ENCODE measurements around the gene MAF.

Gene MAF

DNA sequence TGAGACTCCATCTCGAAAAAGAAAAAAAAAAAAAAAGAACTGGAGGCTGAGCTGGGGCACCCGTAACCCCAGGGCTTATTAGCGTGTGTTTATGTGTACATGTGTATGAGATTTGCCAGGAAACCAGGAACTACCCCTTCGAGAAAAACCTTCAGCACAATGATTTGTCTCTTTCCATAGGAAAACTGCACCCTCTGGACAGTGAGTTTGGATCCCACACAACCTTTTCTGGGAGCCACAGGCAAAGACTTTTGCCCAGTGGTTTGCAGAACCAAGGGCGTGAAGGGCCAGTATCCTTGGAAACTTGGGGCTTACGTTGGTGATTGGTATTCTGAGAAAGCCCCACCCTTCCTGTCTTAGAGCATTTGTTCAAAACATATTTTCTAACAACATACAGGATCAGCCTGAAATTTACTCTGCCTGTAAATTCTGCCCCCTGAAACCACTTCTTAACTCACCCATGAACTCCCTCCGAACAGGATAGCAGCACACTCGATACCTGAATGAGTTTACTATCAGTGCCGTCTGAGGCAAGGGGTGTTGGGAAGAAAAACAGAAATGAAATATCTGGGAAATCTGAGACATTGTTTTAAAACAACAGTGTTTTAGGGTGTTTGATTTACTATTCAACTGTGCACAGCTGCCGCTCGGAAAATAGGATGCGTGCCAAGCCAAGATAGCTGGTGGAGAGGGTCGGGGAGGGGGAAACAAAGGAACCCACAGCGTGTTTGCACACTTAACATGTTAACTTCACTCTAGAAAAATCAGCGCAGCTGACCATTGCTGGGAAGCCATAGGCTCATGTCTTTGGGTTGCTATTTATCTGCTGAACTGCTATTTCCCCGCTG is 40.2 kb upstream of the MAF start:
- Histone ChIP-seq H3K27ac (no peak overlapping the region), H3K27me3 (replicated peaks) (no peaks in the 10 kb centered on the region)

DNA sequence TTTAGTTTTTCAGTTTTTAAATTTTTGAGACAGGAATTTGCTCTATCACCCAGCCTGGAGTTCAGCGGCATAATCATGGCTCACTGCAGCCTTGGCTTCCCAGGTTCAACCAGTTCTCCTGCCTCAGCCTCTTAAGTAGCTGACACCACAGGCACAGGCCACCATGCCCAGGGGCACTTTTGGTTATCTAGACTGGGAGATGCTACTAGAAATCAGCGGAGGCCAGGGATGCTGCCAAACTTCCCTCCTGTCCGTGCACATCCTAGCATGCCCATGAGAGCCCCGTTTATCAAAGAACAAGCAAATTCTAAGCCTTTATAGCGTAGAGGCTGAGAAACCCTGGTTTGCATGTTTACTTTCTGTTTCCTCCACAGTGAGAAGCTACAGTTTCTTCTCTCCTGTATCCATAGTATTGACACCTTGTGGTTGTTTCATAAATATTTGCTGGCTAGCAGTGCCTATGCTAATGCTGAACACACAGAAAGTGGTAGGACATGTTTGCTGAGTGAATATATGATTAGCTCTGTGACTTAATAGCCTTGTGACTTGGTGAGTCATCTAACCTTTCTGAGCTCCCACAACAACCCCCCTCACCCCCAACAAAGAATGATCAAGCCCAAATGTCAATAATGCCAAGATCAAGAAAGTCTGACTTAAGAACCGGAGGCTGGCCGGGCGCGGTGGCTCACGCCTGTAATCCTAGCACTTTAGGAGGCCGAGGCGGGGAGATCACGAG is 39.2 kb upstream of the MAF start:
- TF ChIP-seq, protein P1, sequence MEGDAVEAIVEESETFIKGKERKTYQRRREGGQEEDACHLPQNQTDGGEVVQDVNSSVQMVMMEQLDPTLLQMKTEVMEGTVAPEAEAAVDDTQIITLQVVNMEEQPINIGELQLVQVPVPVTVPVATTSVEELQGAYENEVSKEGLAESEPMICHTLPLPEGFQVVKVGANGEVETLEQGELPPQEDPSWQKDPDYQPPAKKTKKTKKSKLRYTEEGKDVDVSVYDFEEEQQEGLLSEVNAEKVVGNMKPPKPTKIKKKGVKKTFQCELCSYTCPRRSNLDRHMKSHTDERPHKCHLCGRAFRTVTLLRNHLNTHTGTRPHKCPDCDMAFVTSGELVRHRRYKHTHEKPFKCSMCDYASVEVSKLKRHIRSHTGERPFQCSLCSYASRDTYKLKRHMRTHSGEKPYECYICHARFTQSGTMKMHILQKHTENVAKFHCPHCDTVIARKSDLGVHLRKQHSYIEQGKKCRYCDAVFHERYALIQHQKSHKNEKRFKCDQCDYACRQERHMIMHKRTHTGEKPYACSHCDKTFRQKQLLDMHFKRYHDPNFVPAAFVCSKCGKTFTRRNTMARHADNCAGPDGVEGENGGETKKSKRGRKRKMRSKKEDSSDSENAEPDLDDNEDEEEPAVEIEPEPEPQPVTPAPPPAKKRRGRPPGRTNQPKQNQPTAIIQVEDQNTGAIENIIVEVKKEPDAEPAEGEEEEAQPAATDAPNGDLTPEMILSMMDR (IDR thresholded peaks at IDR 0.05; ENCODE audit: low read depth, low read length, missing control alignments), result no peak
- DNase-seq, result no peak
- Histone ChIP-seq H3K36me3 (replicated peaks) (no peaks in the 10 kb centered on the region), H3K27me3 (replicated peaks) (no peaks in the 10 kb centered on the region), H3K27ac (no peak overlapping the region), H3K4me3 (ENCODE audit: low read depth, low read length) (no peak overlapping the region)
- in situ Hi-C loops (cut with HindIII; ENCODE audit: low pct_ligation_motif_present, low sequenced_read_pairs), result no loop called here

More for the DNA sequence above, 40.2 kb upstream of the MAF start:
- TF ChIP-seq, protein P1 (IDR thresholded peaks at IDR 0.05; ENCODE audit: low read depth, low read length, missing control alignments), result no peak
- H3K36me3 ChIP-seq (replicated peaks), result no peaks in the 10 kb centered on the region
- in situ Hi-C loops (cut with HindIII; ENCODE audit: low pct_ligation_motif_present, low sequenced_read_pairs), result no loop called here
- H3K4me3 ChIP-seq (ENCODE audit: low read depth, low read length), result no peak overlapping the region
- no peak for DNase-seq

DNA sequence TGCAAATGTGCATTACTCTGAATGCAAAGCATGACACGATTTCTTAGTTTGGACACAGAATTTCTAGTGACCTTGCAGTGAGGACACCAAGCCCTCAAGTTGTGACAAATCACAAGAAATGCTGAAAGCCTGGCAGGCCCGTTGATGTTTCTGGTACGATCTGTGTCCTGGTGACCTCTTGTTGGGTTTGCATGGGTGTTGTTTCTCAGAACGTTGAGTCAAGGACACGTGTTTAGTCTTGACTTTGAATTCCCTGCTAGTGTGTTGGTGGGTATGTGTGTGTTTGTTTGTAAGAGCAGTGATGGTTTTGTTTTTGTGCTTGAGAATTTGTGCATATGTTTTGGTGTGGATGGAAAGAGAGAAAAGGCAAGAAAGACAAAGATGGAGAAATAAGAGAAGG is 37.8 kb upstream of the MAF start:
- no peak for DNase-seq
- TF ChIP-seq, protein P1 (IDR thresholded peaks at IDR 0.05; ENCODE audit: low read depth, low read length, missing control alignments), result no peak
- in situ Hi-C loops (cut with HindIII; ENCODE audit: low pct_ligation_motif_present, low sequenced_read_pairs), result no loop called here
- H3K36me3 ChIP-seq (replicated peaks), result no peaks in the 10 kb centered on the region
- no peak overlapping the region for H3K4me3 ChIP-seq (ENCODE audit: low read depth, low read length)
- no peak overlapping the region for H3K27ac ChIP-seq
- H3K27me3 ChIP-seq (replicated peaks), result no peaks in the 10 kb centered on the region

DNA sequence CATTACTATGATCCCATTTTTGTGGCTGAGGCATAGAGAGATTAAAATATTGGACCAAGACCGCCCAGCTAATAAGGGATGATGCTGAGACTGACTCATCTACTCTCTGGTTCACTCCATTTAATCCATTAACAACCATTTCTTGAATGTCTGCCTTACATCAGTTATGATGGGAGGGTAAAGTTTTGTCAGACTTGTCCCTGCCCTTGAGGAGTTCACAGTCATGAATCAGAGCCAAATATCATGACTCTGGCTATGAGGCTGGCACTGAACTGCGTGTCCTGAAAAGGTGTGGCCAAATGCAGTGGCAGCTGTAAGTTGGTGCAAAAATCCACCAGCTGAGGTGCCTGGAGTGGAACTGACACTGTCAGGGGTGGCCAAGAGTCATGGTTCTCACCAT is 35.0 kb upstream of the MAF start:
- in situ Hi-C loops (cut with HindIII; ENCODE audit: low pct_ligation_motif_present, low sequenced_read_pairs), result no loop called here
- H3K4me3 ChIP-seq (ENCODE audit: low read depth, low read length), result no peak overlapping the region
- TF ChIP-seq, protein P1 (IDR thresholded peaks at IDR 0.05; ENCODE audit: low read depth, low read length, missing control alignments), result no peak
- no peak overlapping the region for H3K27ac ChIP-seq
- no peaks in the 10 kb centered on the region for H3K36me3 ChIP-seq (replicated peaks)
- no peak for DNase-seq
- no peaks in the 10 kb centered on the region for H3K27me3 ChIP-seq (replicated peaks)

DNA sequence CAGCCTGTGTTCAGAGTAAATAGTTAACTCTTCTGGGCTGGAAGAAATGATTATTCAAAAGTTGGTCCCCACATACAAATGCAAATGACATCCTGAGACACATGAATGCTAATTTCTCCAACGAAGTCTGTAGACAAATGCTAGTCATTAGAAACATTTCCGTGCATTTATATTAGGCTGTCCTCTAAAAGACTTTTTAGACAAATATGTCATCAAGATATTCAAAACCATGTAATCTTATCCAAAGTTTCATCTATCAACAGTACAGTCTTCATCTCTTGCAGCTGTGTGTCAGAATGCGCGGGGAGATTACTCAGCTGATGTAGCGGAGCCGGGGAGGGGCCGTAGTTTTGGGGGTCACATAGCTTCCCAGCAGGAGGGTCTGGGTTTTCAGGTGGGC is 33.8 kb upstream of the MAF start:
- in situ Hi-C loops (cut with HindIII; ENCODE audit: low pct_ligation_motif_present, low sequenced_read_pairs), result no loop called here

More for the DNA sequence above, 33.8 kb upstream of the MAF start:
- H3K36me3 ChIP-seq (replicated peaks), result no peaks in the 10 kb centered on the region
- no peaks in the 10 kb centered on the region for H3K27me3 ChIP-seq (replicated peaks)
- no peak for DNase-seq
- H3K27ac ChIP-seq, result no peak overlapping the region
- TF ChIP-seq, protein P1 (IDR thresholded peaks at IDR 0.05; ENCODE audit: low read depth, low read length, missing control alignments), result no peak
- H3K4me3 ChIP-seq (ENCODE audit: low read depth, low read length), result no peak overlapping the region

All from brain microvascular endothelial cell (primary cell).